ENCODE measurements around the gene DOCK4.
A peak's percentile ranks its signal among the peaks of the same experiment; 100 is the strongest.

The DOCK4 gene

DNA sequence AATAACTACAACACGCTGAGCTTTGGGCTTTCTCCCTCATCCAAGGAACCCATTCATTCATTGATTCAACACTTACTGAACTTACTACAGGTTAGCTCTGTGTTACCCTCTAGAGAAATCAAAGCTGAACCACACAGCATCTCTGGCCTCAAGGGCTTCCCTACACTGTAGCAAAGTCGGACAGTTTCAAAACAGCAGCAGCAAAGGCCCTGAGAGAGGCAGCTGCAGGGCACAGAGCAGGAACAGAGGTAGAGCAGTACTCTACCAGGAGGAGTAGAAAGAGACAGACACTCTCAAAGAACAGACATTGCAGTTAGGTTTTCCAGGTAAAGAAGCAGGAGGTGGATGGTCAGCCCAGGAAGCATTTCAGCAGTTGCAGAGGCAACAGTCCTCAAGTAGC is 16.1 kb downstream of the DOCK4 start:
- DNase-seq = no peak

DNA sequence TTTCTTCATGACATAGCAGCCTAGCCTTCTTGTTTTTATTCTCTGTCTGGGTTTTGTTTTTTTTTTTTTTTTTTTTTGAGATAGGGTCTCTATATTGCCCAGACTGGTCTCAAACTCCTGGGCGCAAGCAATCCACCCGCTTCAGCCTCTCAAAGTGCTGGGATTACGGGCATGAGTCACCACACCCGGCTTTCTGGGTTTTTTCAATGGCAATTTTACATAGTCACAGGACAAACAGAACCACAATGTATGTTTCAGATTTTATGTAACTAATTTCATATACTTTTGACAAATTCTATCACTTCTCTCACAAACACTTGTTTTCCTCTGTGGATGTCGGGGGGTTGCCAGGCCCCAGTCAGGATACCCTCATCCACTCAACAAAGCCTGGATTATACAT is 16.5 kb downstream of the DOCK4 start:
- no peak for DNase-seq

- DNase-seq = no peak
Observed at GRCh38 chr7:112188257-112188656, 17.9 kb downstream of the DOCK4 start.

GRCh38 chr7:112186300-112186699 is 19.9 kb downstream of the DOCK4 start:
- no peak for DNase-seq

- no peak for DNase-seq
Observed at GRCh38 chr7:112185005-112185834, 21.0 kb downstream of the DOCK4 start.

GRCh38 chr7:112184455-112184854 is 21.7 kb downstream of the DOCK4 start:
- no peak for DNase-seq

- no peak for DNase-seq
Observed at GRCh38 chr7:112183266-112183665, 22.9 kb downstream of the DOCK4 start.

DNA sequence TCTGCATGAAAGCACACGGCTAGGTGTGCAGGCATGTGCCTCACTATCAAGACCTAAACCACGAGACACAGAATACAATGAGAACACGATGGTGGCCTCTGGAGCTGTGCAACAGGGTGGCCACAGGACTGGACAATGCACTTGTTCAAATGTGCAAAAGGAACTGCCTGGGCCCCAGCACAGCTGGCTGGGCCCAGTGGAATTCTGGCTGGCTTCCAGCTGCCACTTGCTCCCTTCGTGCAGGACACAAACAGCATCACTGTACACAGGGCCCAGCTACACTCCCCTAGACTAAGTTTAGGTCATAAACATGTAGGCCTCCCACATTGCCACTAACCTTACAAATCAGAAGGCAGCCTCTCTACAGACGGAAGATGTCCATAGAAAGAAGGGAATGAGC is 23.4 kb downstream of the DOCK4 start:
- no peak for DNase-seq

- DNase-seq = no peak
Observed at GRCh38 chr7:112180223-112180622, 26.0 kb downstream of the DOCK4 start.

- DNase-seq = no peak
Observed at GRCh38 chr7:112176693-112177415, 29.3 kb downstream of the DOCK4 start.

DNA sequence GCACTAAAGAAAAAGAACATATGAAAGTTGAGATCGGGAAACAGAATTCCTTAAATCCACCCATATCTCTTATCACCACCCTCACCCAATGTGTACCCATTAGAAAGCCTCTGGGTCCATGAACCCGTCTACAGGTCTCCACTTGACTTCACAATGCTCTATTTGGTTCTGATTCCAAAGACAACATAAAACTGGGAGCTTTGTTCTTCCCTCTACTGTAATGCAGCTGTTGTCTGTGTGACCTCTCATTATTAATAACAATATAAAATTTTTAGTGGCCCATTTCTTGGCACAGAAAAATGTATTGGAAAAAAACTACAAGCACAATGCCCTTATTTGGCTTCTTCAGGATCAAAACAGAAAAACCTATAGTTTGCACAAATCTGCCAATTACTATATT is 30.0 kb downstream of the DOCK4 start:
- no peak for DNase-seq

DNA sequence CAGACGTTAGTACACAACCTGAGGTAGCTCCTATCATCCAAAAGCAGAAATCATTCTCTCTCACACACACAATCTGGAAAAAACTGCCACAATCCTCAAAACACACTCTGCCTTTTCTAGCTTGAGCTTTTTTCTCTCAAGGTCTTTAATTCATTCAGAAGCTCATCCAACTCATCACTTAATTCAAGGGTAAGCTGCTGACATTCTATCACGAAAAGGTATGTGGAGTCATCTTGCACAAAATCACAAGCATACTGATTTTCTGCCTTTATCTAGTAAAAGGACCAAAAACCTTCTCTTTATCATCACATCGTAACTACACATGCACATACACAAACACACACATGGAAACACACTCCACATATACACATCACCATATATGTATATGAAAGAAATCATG is 32.0 kb downstream of the DOCK4 start:
- no peak for DNase-seq

DNA sequence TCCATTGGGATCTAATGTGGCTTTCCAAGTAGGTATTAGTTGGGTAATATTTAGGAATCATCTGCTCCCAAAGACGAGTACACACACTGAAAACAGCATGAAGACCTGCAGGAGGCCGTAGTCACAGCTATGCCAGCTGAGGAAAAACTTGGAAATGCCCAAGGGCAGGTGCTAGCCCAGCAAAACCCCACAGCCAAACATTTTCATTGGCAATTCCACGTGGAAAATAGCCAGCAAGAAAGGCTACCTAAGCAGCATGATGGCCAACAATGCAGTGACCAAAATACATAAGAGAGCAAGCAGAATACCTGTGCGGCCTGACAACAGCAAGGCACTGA is 32.7 kb downstream of the DOCK4 start:
- DNase-seq = no peak

DNA sequence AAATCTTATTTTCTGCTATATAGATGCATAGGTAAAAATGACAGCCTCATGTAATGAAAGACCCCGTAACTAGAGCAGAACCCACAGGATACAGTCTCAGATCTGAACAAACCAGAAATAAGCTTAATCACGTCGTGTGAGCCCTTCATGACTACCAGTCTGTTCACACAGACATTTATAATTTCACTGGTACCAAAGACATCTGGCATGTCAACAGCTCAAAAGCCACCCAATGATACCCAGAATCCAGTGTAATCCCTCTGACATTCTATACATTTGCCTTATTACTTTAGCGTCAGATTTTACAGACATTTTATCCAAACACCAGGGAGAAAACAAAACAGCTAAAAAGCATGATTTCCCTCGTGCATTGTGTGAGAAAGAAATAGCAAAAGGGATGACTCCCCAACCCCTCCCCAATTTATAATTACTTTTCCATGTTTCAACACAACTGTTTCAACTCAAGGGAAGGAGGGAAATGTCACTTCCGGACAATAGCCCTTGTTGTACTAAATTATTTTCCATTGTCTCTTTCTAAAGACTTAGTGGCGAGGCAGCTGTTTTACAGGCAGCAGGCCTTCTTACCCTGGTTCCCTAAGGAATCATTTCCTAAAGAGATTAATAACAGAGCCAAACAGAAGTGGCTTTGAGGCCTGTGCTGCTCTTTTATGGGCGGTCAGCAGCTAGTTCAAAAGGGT is 33.2 kb downstream of the DOCK4 start:
- peak; percentile 32 for DNase-seq

GRCh38 chr7:112171673-112172072 is 34.5 kb downstream of the DOCK4 start:
- no peak for DNase-seq

DNA sequence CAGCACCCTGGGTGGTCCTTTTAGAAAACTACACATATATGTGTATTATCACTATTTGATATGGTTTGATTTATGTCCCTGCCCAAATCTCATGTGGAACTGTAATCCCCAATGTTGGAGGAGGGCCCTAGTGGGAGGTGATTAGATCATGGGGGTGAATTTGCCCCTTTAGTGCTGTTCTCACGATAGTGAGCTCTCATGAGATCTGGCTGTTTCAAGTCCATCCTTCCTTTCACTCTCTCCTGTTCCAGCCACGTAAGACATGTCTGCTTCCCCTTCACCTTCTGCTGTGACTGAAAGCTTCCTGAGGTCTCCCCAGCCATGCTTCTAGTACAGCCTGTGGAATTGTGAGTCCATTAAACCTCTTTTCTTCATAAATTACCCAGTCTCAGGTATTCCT is 37.3 kb downstream of the DOCK4 start:
- no peak for DNase-seq

GRCh38 chr7:112167147-112167546 is 39.1 kb downstream of the DOCK4 start:
- DNase-seq = no peak

DNA sequence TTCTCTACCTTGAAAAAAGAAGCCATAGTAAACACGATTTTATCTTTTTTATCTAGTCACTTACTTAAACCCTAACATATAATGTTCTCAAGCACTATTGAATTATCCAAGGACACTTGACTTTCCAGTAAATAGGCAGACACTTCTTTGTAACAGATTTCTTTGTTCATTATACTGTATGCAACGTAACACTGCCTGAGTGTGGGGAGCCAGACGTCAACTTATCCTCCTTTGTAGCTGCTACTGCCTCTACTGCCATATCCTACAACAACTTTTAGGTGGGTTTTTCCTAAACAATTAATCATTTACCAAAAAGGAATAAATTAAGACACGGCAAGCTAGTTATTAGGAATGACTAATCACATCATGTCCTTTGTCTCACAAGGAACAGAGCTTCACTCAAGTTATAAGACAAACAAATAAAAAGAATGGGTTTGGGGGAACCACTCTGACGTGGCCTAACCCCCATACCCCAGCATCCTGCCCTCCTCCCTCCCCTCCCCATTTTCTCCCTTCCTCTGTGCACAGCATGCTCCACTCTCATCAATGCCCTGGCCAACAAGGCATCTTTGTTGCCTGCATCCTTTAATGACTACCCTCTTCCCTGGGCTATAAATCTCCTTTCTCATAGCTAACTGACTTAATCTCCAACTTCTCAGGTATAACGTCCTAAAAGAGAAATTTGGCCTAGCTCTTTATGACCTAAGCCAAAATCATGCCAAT is 43.3 kb downstream of the DOCK4 start:
- peak; percentile 8 for DNase-seq

- peak; percentile 32 for DNase-seq
Observed at GRCh38 chr7:112162142-112162766, 43.9 kb downstream of the DOCK4 start.

- DNase-seq = no peak
Observed at GRCh38 chr7:112161253-112162141, 44.7 kb downstream of the DOCK4 start.

- no peak for DNase-seq
Observed at GRCh38 chr7:112160771-112161150, 45.4 kb downstream of the DOCK4 start.
